Neuronal stem cell (in vitro differentiated cells): ENCODE results near the gene POLD1.
A peak's percentile ranks its signal among the peaks of the same experiment; 100 is the strongest.

Experiments
- DNase-seq: peaks from one replicate; pipeline ENCODE4 v3.0.0-alpha.2; 2013; ENCODE audit warnings: low spot score
- H2AFZ ChIP-seq: one replicate; pipeline ENCODE4 v1.6.1; 2013; ENCODE audit warnings: mild to moderate bottlenecking, low read length, inconsistent platforms
- H2AK5ac ChIP-seq: 2 replicates; pipeline ENCODE4 v1.6.1; 2013; ENCODE audit warnings: low read depth, mild to moderate bottlenecking, inconsistent platforms, low read length, moderate library complexity, mixed read lengths
- H2BK120ac ChIP-seq: 2 replicates; pipeline ENCODE4 v1.6.1; 2013; ENCODE audit warnings: low read depth, mild to moderate bottlenecking, inconsistent platforms, low read length, moderate library complexity, mixed read lengths
- H2BK12ac ChIP-seq: one replicate; pipeline ENCODE4 v1.6.1; 2013; ENCODE audit warnings: low read length, inconsistent platforms
- H2BK15ac ChIP-seq: 2 replicates; pipeline ENCODE4 v1.6.1; 2013; ENCODE audit warnings: mild to moderate bottlenecking, low read length, inconsistent platforms, mixed read lengths
- H2BK5ac ChIP-seq: one replicate; pipeline ENCODE4 v1.6.1; 2013; ENCODE audit warnings: inconsistent platforms, mild to moderate bottlenecking, low read length, moderate library complexity
- H3K14ac ChIP-seq: one replicate; pipeline ENCODE4 v1.6.1; 2013; ENCODE audit warnings: low read length, inconsistent platforms
- H3K18ac ChIP-seq: 2 replicates; pipeline ENCODE4 v1.6.1; 2013; ENCODE audit warnings: low read length, inconsistent platforms
- H3K23ac ChIP-seq: 2 replicates; pipeline ENCODE4 v1.6.1; 2013; ENCODE audit warnings: low read depth, mild to moderate bottlenecking, mixed read lengths, low read length, inconsistent platforms; ENCODE audit not compliant: poor library complexity
- H3K27ac ChIP-seq: replicated peaks from 3 replicates; pipeline ENCODE4 v1.5.1; 2013; ENCODE audit warnings: low read length, inconsistent platforms
- H3K27me3 ChIP-seq, 3 experiments: 2 replicates each; pipeline ENCODE4 v1.6.1; 2013; ENCODE audit warnings: low read length in 3 of 3, mild to moderate bottlenecking in 2 of 3, inconsistent platforms in 1 of 3, low read depth in 1 of 3, mixed read lengths in 1 of 3, moderate library complexity in 1 of 3; ENCODE audit not compliant: control insufficient read depth in 3 of 3, insufficient read depth in 3 of 3
- H3K36me3 ChIP-seq, 2 donors: replicated peaks in 1 of 2; 2 replicates each; pipeline ENCODE4 v1.6.1; 2013; ENCODE audit warnings: low read length in 2 of 2; ENCODE audit not compliant: control insufficient read depth in 2 of 2, insufficient read depth in 2 of 2
- H3K4ac ChIP-seq: 2 replicates; pipeline ENCODE4 v1.6.1; 2013; ENCODE audit warnings: inconsistent platforms, mild to moderate bottlenecking, low read length, moderate library complexity
- H3K4me1 ChIP-seq, 2 donors: 1 replicate in 1 of 2; 2 replicates in 1 of 2; pipeline ENCODE4 v1.6.1; 2013; ENCODE audit warnings: low read length in 2 of 2, low read depth in 1 of 2; ENCODE audit not compliant: control insufficient read depth in 2 of 2, insufficient read depth in 1 of 2
- H3K4me2 ChIP-seq: one replicate; pipeline ENCODE4 v1.6.1; 2013; ENCODE audit warnings: mild to moderate bottlenecking, low read length, inconsistent platforms; ENCODE audit not compliant: insufficient read depth, poor library complexity, severe bottlenecking
- H3K4me3 ChIP-seq, 2 donors: 2 replicates each; pipeline ENCODE4 v1.5.1; 2013; ENCODE audit warnings: low read length in 2 of 2, mild to moderate bottlenecking in 2 of 2, inconsistent platforms in 1 of 2, moderate library complexity in 1 of 2
- H3K79me1 ChIP-seq: one replicate; pipeline ENCODE4 v1.6.1; 2013; ENCODE audit warnings: low read depth, mild to moderate bottlenecking, inconsistent platforms, low read length, moderate library complexity
- H3K9ac ChIP-seq: one replicate; pipeline ENCODE4 v1.6.1; 2013; ENCODE audit warnings: mild to moderate bottlenecking, low read depth, low read length, inconsistent platforms; ENCODE audit not compliant: poor library complexity
- H3K9me3 ChIP-seq, 2 donors: replicated peaks in 1 of 2; 2 replicates each; pipeline versions ENCODE3 to v1.6.1; 2013; ENCODE audit warnings: low read length in 2 of 2, mild to moderate bottlenecking in 2 of 2, inconsistent platforms in 1 of 2, low read depth in 1 of 2, mixed read lengths in 1 of 2, moderate library complexity in 1 of 2; ENCODE audit not compliant: control insufficient read depth in 2 of 2, insufficient read depth in 1 of 2
- H4K8ac ChIP-seq: one replicate; pipeline ENCODE4 v1.6.1; 2013; ENCODE audit warnings: low read depth, mild to moderate bottlenecking, inconsistent platforms, low read length, moderate library complexity
- H4K91ac ChIP-seq: one replicate; pipeline ENCODE4 v1.6.1; 2013; ENCODE audit warnings: low read length, low read depth, mild to moderate bottlenecking, inconsistent platforms; ENCODE audit not compliant: poor library complexity
- WGBS, 2 donors: extraction: QIAGEN DNeasy Blood & Tissue Kit; methylation state at CpG; one replicate each; pipeline ENCODE4 v1.1.7; 2013; ENCODE audit warnings: missing lambda C conversion rate in 2 of 2, mixed read lengths in 1 of 2; ENCODE audit not compliant: insufficient read length in 2 of 2, insufficient replicate concordance in 1 of 2; ENCODE audit errors: extremely low coverage in 2 of 2; 5-methylcytosine and 5-hydroxymethylcytosine counted together

The POLD1 gene

DNA sequence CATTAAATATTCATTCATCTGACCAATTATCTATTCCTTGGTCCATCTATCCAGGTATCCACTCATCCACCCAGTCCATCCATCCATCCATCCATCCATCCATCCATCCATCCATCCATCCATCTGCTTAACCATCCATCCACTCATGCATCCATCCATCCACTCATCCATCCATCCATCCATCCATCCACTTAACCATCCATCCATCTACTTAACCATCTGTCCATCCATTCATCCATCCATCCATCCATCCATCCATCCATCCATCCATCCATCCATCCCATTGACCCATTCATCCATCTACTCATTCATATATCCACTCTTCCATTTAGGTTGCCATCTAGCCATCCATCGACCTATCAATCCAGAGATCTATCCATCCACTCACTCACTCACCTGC lies 59.9 kb downstream of the POLD1 start:
- Histone ChIP-seq H3K27ac (no peak overlapping the region), H3K4me1 (no peaks in the 10 kb centered on the region), H2BK15ac (no peak overlapping the region), H3K79me1 (no peaks in the 10 kb centered on the region), H3K27me3 (peaks cover 0 to 4% (median 0%) of the 10 kb centered on the region in 3 experiments), H3K23ac (no peak overlapping the region), H3K9me3 (peaks cover 0 to 4% of the 10 kb centered on the region in 2 donors), H3K36me3 (no peaks in the 10 kb centered on the region), H3K4ac (no peak overlapping the region), H2AFZ (no peak overlapping the region), H2BK5ac (no peak overlapping the region), H3K14ac (no peak overlapping the region), H2BK12ac (no peak overlapping the region), H2BK120ac (no peak overlapping the region), H3K4me3 (no peak overlapping the region), H4K8ac (no peak overlapping the region), H4K91ac (no peak overlapping the region), H3K18ac (no peak overlapping the region), H2AK5ac (no peak overlapping the region), H3K4me2 (no peak overlapping the region), H3K9ac (no peak overlapping the region)
- no CpG with 5 or more reads among the region's 1 CpG for WGBS, 2 donors
- DNase-seq, result no peak

DNA sequence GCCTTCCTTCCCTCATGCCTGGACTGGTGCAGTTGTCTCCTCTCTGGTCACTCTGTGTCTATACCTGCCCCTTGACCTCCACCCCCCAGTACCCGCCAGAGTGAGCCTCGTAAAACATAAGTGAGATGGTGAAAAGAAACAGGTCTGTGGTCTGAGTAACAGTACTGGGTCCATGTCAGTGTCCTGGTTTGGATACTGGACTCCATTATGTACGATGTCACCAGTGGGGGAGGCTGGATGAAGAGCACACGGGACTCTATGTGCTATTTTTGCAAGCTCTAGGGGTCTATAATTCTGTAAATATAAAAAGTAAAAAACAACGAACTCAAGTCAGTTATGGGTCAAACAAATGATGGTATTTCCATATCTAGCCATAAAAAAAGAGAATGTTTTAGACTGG lies 62.9 kb downstream of the POLD1 start:
- no peak overlapping the region for H3K4me3 ChIP-seq
- H4K8ac ChIP-seq, result peak overlapping the region; percentile 72
- no CpG with 5 or more reads among the region's 5 CpGs for WGBS, 2 donors
- H4K91ac ChIP-seq, result no peak overlapping the region
- no peak overlapping the region for H2BK15ac ChIP-seq
- no peak overlapping the region for H3K18ac ChIP-seq
- no peaks in the 10 kb centered on the region for H3K36me3 ChIP-seq
- H2AK5ac ChIP-seq, result no peak overlapping the region
- H2AFZ ChIP-seq, result no peak overlapping the region
- DNase-seq, result no peak
- H2BK5ac ChIP-seq, result no peak overlapping the region
- H3K9ac ChIP-seq, result no peak overlapping the region
- no peak overlapping the region for H3K4me2 ChIP-seq
- H3K9me3 ChIP-seq, result peaks cover 0 to 4% of the 10 kb centered on the region in 2 donors
- no peak overlapping the region for H3K14ac ChIP-seq
- no peaks in the 10 kb centered on the region for H3K27me3 ChIP-seq
- no peaks in the 10 kb centered on the region for H3K4me1 ChIP-seq
- H2BK120ac ChIP-seq, result no peak overlapping the region
- H3K23ac ChIP-seq, result no peak overlapping the region
- H3K4ac ChIP-seq, result no peak overlapping the region
- H3K27ac ChIP-seq, result no peak overlapping the region
- H3K79me1 ChIP-seq, result no peaks in the 10 kb centered on the region
- no peak overlapping the region for H2BK12ac ChIP-seq

DNA sequence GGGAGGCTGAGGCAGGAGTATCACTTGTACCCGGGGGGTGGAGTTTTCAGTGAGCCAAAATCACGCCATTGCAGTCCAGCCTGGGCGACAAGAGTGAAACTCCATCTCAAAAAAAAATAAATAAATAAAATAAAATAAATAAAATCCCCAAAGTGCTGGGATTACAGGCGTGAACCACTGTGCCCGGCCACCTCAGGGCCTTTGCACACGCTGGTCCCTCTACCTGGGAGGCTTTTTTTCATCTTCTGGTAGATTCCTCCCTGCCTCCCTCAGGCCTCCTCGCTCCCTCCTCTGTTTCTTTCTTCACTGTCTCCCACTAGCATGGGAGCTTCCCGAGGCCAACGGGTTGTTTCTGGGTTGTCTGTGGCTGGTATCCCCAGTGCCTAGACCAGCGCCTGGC lies 63.6 kb downstream of the POLD1 start:
- Histone ChIP-seq H2BK15ac (no peak overlapping the region), H3K4me2 (no peak overlapping the region), H3K18ac (no peak overlapping the region), H3K14ac (no peak overlapping the region), H3K27ac (no peak overlapping the region), H3K9ac (no peak overlapping the region), H2AFZ (no peak overlapping the region), H3K4me1 (no peaks in the 10 kb centered on the region), H3K4me3 (peak overlapping the region in 1 of 2 donors; percentile 48), H3K27me3 (no peaks in the 10 kb centered on the region), H3K36me3 (no peaks in the 10 kb centered on the region), H3K23ac (no peak overlapping the region), H3K79me1 (no peaks in the 10 kb centered on the region), H4K91ac (no peak overlapping the region), H2BK5ac (no peak overlapping the region), H3K9me3 (peaks cover 0 to 4% of the 10 kb centered on the region in 2 donors), H2AK5ac (peak overlapping the region; percentile 53), H4K8ac (no peak overlapping the region), H2BK12ac (no peak overlapping the region), H3K4ac (no peak overlapping the region), H2BK120ac (no peak overlapping the region)
- no CpG with 5 or more reads among the region's 10 CpGs for WGBS, 2 donors
- no peak for DNase-seq

DNA sequence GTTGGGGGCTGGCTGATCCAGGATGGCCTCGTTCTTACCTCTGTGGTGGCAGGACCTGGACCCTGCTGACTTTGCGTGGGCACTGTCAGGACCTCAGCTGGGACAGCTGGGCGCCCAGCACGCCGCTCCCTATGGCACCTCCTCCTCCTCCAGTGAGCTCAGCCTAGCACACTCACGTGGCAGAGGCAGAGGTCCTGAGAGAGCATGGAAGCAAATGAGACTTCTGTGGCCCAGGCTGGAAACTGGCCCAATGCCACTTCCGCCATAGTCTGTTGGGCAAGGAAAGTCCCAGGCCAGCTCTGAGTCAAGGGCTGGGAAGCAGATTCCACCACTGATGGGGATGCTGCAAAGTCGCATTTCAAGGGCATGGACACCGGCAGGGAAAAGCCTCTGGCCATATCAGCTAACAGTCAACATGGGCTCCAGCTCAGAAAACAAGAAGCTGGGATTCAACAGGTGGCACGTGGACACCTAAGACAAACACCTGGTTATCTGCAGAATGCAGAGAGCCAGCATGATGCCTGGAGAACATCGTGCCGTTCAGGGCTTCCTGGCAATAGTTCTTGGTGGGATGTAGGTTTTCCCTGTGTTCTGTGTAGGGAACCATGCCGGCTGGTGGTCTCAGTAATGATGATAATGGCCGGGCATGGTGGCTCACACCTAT lies 65.2 kb downstream of the POLD1 start:
- Histone ChIP-seq H2BK5ac (no peak overlapping the region), H2BK120ac (no peak overlapping the region), H3K9ac (no peak overlapping the region), H3K4ac (no peak overlapping the region), H3K18ac (peak overlapping the region; percentile 1), H3K23ac (no peak overlapping the region), H2BK12ac (no peak overlapping the region), H3K36me3 (no peaks in the 10 kb centered on the region), H3K79me1 (no peaks in the 10 kb centered on the region), H3K14ac (no peak overlapping the region), H3K4me1 (no peaks in the 10 kb centered on the region), H3K4me2 (no peak overlapping the region), H3K27ac (no peak overlapping the region), H4K8ac (no peak overlapping the region), H2AFZ (no peak overlapping the region), H3K4me3 (no peak overlapping the region), H3K27me3 (no peaks in the 10 kb centered on the region), H4K91ac (no peak overlapping the region), H2AK5ac (no peak overlapping the region), H2BK15ac (no peak overlapping the region), H3K9me3 (peaks cover 0 to 4% of the 10 kb centered on the region in 2 donors)
- no peak for DNase-seq
- no CpG with 5 or more reads among the region's 14 CpGs for WGBS, 2 donors
